AG04450 (cell line): ENCODE measurements around the gene AMDHD1. TPM values are rescaled to one million over a fixed set of nuclear protein-coding genes. Genes with fewer than 3 reads are reported as not detected.

ENCODE experiments used
- CTCF ChIA-PET: fragments of 300-600, 350-600 bp; formaldehyde crosslinking; extraction: SDS; loops from one replicate; lab custom pipeline; 2022; ENCODE audit warnings: antibody characterized with exemption, inconsistent platforms; lab: Charles Lee
- POLR2A ChIA-PET: fragments of 350-600 bp; formaldehyde crosslinking; extraction: SDS; loops from one replicate; lab custom pipeline; 2021; ENCODE audit warnings: antibody characterized with exemption, inconsistent platforms; lab: Yijun Ruan, JAX
- DNase-seq: peaks from one replicate; pipeline ENCODE4 v3.0.0-alpha.2; 2011; ENCODE audit warnings: low read depth, low spot score
- H3K27ac ChIP-seq: one replicate; pipeline ENCODE4 v1.5.1; 2012; ENCODE audit warnings: low read depth, low read length, control low read depth
- H3K27me3 ChIP-seq: one replicate; pipeline ENCODE4 v1.6.0; 2012; ENCODE audit warnings: low read length; ENCODE audit not compliant: control insufficient read depth, insufficient read depth
- H3K4me3 ChIP-seq: 2 replicates; pipeline ENCODE4 v1.5.1; 2011; ENCODE audit warnings: mild to moderate bottlenecking, low read depth, low read length, control low read depth
- H3K9me3 ChIP-seq: 2 replicates; pipeline ENCODE4 v1.5.1; 2012; ENCODE audit warnings: low read length; ENCODE audit not compliant: control insufficient read depth, insufficient read depth
- CTCF ChIP-seq: IDR thresholded peaks from 2 replicates; pipeline ENCODE4 v1.5.1; 2011; ENCODE audit warnings: low read depth, low read length, control low read depth, inconsistent platforms
- polyA plus RNA-seq: library from polyadenylated mRNA; depleted of rRNA; stranded (reverse); fragments of >200 nt; gene quantifications from 2 replicates; pipeline ENCODE4 v1.2.3, GENCODE V29; 2011; rRNA removed

Gene AMDHD1
- polyA plus RNA-seq, 1 experiment = 0.12 TPM

GRCh38 chr12:96007729-96008128 is 64.6 kb downstream of the AMDHD1 start:
- Histone ChIP-seq H3K4me3 (no peak overlapping the region), H3K27ac (no peak overlapping the region), H3K9me3 (no peaks in the 10 kb centered on the region), H3K27me3 (no peaks in the 10 kb centered on the region)
- DNase-seq = no peak
- ChIA-PET CTCF (interaction anchor here (0.6 to 2.4 kb wide), 3 partner anchors 9 to 509 kb away, joined by 4 to 14 read pairs (median 5); no protein-coding TSS in a partner anchor), POLR2A (no interaction called here)
- TF ChIP-seq CTCF = no peak

- CTCF ChIA-PET = interaction anchor here (1.0 to 4.0 kb wide), 4 partner anchors 15 to 502 kb away, joined by 4 to 41 read pairs (median 8); no protein-coding TSS in a partner anchor
Observed at GRCh38 chr12:96014943-96015599, 71.9 kb downstream of the AMDHD1 start.

GRCh38 chr12:96015672-96016071 is 72.5 kb downstream of the AMDHD1 start:
- ChIA-PET POLR2A (no interaction called here), CTCF (interaction anchor here (1.0 to 4.0 kb wide), 5 partner anchors 15 to 501 kb away, joined by 4 to 41 read pairs (median 5); no protein-coding TSS in a partner anchor)
- no peak overlapping the region for H3K27ac ChIP-seq
- no peaks in the 10 kb centered on the region for H3K27me3 ChIP-seq
- H3K9me3 ChIP-seq = no peaks in the 10 kb centered on the region
- no peak for DNase-seq
- TF ChIP-seq CTCF = peak; percentile 56
- no peak overlapping the region for H3K4me3 ChIP-seq

More at GRCh38 chr12:96014943-96015599, 71.9 kb downstream of the AMDHD1 start:
- Histone ChIP-seq H3K27ac (no peak overlapping the region), H3K9me3 (no peaks in the 10 kb centered on the region), H3K4me3 (no peak overlapping the region), H3K27me3 (no peaks in the 10 kb centered on the region)
- no peak for DNase-seq
- no peak for TF ChIP-seq CTCF
- POLR2A ChIA-PET = no interaction called here

Other genes with a start within 250 kb of the AMDHD1 start
- 132 and 147 TPM in 2 replicates for gene NTN4, start 152.6 kb upstream of the AMDHD1 start, polyA plus RNA-seq
- 12.7 and 21.4 TPM in 2 replicates for gene SNRPF, start 84.4 kb upstream of the AMDHD1 start, polyA plus RNA-seq
- not detected in 2 replicates for gene CCDC38, start 717 bp upstream of the AMDHD1 start, polyA plus RNA-seq
- 0.02 and 0.06 TPM in 2 replicates for gene HAL, start 53.0 kb downstream of the AMDHD1 start, polyA plus RNA-seq
- gene LTA4H, start 92.3 kb downstream of the AMDHD1 start, polyA plus RNA-seq = 77.2 and 93.6 TPM in 2 replicates